GM04504 (cell line): ENCODE measurements around the gene DDAH1.

ENCODE experiments used
- DNase-seq: peaks from one replicate; pipeline ENCODE4 v3.0.0-alpha.2; 2012; ENCODE audit warnings: low read depth

The DDAH1 gene

DNA sequence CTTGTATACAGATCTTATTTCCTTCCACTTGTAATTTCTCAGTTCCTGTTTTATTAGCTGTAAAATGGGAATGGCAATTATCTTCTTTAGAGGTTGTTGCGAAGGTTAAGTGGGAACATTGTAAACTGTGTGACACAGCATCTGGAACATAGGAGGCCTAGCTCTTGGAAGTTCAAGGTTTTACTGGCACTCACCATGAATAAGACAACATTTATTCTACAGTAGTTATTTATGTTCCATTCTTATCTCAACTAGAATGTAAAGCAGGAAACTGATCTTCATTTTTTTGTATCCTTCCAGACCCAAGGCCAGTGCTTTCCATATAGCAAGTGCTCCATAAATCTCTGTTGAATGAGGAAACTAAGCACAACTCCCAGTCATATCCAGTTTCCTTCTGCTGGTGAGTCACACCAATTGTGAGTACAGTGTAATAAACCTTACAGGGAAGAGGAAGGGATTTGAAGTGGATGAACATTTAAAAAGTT lies 189.9 kb downstream of the DDAH1 start:
- DNase-seq, result peak; percentile 60

GRCh38 chr1:85273397-85273796 lies 191.6 kb downstream of the DDAH1 start:
- no peak for DNase-seq

DNA sequence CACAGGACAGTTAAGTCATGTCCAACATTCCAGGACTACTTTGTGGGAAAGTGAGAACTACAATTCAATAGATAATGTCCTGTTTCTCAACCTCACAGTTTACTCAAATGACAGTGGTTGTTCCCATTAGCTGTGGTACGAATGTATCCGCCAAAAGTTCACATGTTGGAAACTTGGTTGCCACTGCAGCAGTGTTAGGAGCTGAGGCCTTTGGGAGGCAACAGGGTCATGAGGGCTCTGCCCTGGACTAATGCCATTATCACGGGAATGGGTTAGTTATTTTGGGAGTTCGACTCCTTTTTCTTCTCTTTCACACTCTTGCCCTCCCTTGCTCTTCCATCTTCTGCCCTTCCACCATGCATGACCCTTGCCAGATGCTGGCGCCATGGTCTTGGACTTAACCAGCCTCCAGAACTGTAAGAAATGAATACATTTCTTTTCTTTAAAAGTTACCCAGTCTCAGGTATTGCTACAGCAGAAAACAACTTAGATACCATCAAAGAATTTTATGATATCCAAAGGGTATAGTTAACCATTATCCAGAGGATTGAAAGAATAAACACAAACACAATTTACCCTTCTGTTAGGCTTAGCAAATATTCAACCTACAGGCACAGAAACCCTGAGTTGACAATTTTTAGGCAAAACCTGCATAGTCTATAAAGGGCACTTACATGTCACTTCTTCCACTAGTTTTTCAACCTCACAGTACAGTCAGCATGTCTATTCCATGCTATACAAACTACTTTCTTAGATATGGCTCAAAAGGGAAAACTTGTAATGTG lies 196.0 kb downstream of the DDAH1 start:
- no peak for DNase-seq
